HepG2 (cell line): ENCODE data around the gene TESPA1. TPM values are rescaled to one million over a fixed set of nuclear protein-coding genes. Genes with fewer than 3 reads are reported as not detected.

ENCODE experiments used
- ATAC-seq: fragments of 200-7000 bp; cut with Tn5 transposase; 3 replicates; pipeline ENCODE4 v1.9.1; 2020; ENCODE audit warnings: mild to moderate bottlenecking, moderate library complexity
- BruUV-seq: library from RNA; stranded (reverse); fragments of 400-500 nt; replicated peaks from 2 replicates; lab custom pipeline; 2021; lab: Mats Ljungman, UMichigan
- CTCF ChIA-PET: fragments of 300-600 bp; formaldehyde crosslinking; extraction: SDS; loops from one replicate; lab custom pipeline; 2021; ENCODE audit warnings: low total read pairs, inconsistent platforms, low intra/inter-chr PET ratio; lab: Yijun Ruan, JAX
- POLR2A ChIA-PET: fragments of 350-600 bp; sonication (Branson Sonifier 250); formaldehyde crosslinking; loops from one replicate; lab custom pipeline; 2020; ENCODE audit warnings: antibody characterized with exemption, inconsistent platforms; lab: Yijun Ruan, JAX
- DNase-seq: peaks from one replicate; pipeline ENCODE4 v3.0.0-alpha.2; 2015; ENCODE audit warnings: low spot score
- FAIRE-seq: peaks from 3 replicates; lab custom pipeline; 2011; peaks lifted over from hg19 to GRCh38; lab: Jason Lieb, UNC
- H2AFZ ChIP-seq: one replicate; pipeline ENCODE4 v1.6.1; 2011; ENCODE audit warnings: low read length, inconsistent platforms
- H3K27ac ChIP-seq: fragments of 300-600 bp; 3 replicates; pipeline ENCODE4 v1.8.0; 2011; ENCODE audit warnings: mixed run types, mild to moderate bottlenecking, mixed read lengths, low read length, inconsistent platforms; ENCODE audit not compliant: insufficient read depth; ENCODE audit errors: extremely low read length
- H3K27me3 ChIP-seq, 2 experiments: fragments of 200-600 bp in 1 of 2; 2 replicates in 1 of 2; 3 replicates in 1 of 2; pipeline versions ENCODE4 v1.6.0 to v1.8.0; 2011; ENCODE audit warnings: low read length in 2 of 2, mild to moderate bottlenecking in 2 of 2, moderate library complexity in 2 of 2, inconsistent platforms in 1 of 2; ENCODE audit not compliant: insufficient read depth in 2 of 2, control insufficient read depth in 1 of 2
- H3K36me3 ChIP-seq, 2 experiments: fragments of 200-600 bp in 1 of 2; replicated peaks in 1 of 2; 2 replicates in 1 of 2; 3 replicates in 1 of 2; pipeline versions ENCODE4 v1.5.1 to v1.8.0; 2011; ENCODE audit warnings: low read length in 2 of 2, inconsistent platforms in 1 of 2; ENCODE audit not compliant: insufficient read depth in 2 of 2, control insufficient read depth in 1 of 2
- H3K4me1 ChIP-seq: 2 replicates; pipeline ENCODE4 v1.5.1; 2012; ENCODE audit warnings: low read length, inconsistent platforms; ENCODE audit not compliant: insufficient read depth
- H3K4me2 ChIP-seq: 2 replicates; pipeline ENCODE4 v1.6.0; 2011; ENCODE audit warnings: low read depth, low read length, inconsistent platforms
- H3K4me3 ChIP-seq, 3 experiments: fragments of 200-600 bp in 1 of 3; sonication (generic), shearing (Covaris generic) in 1 of 3; replicated peaks in 1 of 3; 2 replicates each; pipeline ENCODE4 v1.5.1; 2011 to 2016; ENCODE audit warnings: low read length in 3 of 3, inconsistent platforms in 2 of 3, low read depth in 2 of 3, mild to moderate bottlenecking in 2 of 3, control low read depth in 1 of 3, mixed read lengths in 1 of 3; ENCODE audit not compliant: insufficient read depth in 1 of 3
- H3K79me2 ChIP-seq: one replicate; pipeline ENCODE4 v1.6.1; 2011; ENCODE audit warnings: low read length, inconsistent platforms; ENCODE audit not compliant: insufficient read depth
- H3K9ac ChIP-seq: 2 replicates; pipeline ENCODE4 v1.6.0; 2011; ENCODE audit warnings: mild to moderate bottlenecking, low read depth, low read length, inconsistent platforms; ENCODE audit not compliant: insufficient read depth
- H3K9me3 ChIP-seq: 2 replicates; pipeline ENCODE4 v1.5.1; 2012; ENCODE audit warnings: mild to moderate bottlenecking, low read length
- H4K20me1 ChIP-seq: 2 replicates; pipeline ENCODE4 v1.6.0; 2011; ENCODE audit warnings: inconsistent platforms, mild to moderate bottlenecking, low read length, moderate library complexity; ENCODE audit not compliant: insufficient read depth
- ATAD3A ChIP-seq: sonication (generic); formaldehyde crosslinking; IDR thresholded peaks from 2 replicates; pipeline ENCODE4 v1.4.0; 2020; ENCODE audit warnings: missing genetic modification reagents
- HNF1B ChIP-seq: sonication (generic); formaldehyde crosslinking; IDR thresholded peaks from 2 replicates; pipeline ENCODE4 v1.5.1; 2020; ENCODE audit warnings: mild to moderate bottlenecking, moderate library complexity, missing genetic modification reagents
- IRF1 ChIP-seq: sonication (generic); formaldehyde crosslinking; IDR thresholded peaks from 2 replicates; pipeline ENCODE4 v1.4.0; 2020; ENCODE audit warnings: low read depth, mild to moderate bottlenecking, missing genetic modification reagents
- MYC ChIP-seq: sonication (generic); formaldehyde crosslinking; IDR thresholded peaks from 2 replicates; pipeline ENCODE4 v1.9.0; 2021; ENCODE audit warnings: missing genetic modification reagents, borderline replicate concordance
- NR2F1 ChIP-seq, 2 experiments: fragments of 450-650 bp in 1 of 2; formaldehyde crosslinking in 1 of 2; IDR thresholded peaks; 2 replicates each; pipeline versions ENCODE4 v1.5.0 to v1.6.1; 2016 to 2020; ENCODE audit warnings: mild to moderate bottlenecking in 1 of 2, missing compliant biosample characterization in 1 of 2, missing genetic modification reagents in 1 of 2, moderate library complexity in 1 of 2
- PLSCR1 ChIP-seq: sonication (generic); formaldehyde crosslinking; IDR thresholded peaks from 2 replicates; pipeline ENCODE4 v1.5.0; 2020; ENCODE audit warnings: missing genetic modification reagents, mild to moderate bottlenecking, borderline replicate concordance
- SMYD3 ChIP-seq: sonication (generic); formaldehyde crosslinking; IDR thresholded peaks from 2 replicates; pipeline ENCODE4 v1.8.1; 2023; ENCODE audit warnings: mild to moderate bottlenecking, missing genetic modification reagents
- SNRNP70 ChIP-seq: fragments of 200-400 bp; formaldehyde crosslinking; IDR thresholded peaks from 2 replicates; pipeline ENCODE4 v1.6.1; 2017; ENCODE audit warnings: mild to moderate bottlenecking, low read depth, low read length, moderate library complexity
- TCF7L2 ChIP-seq: IDR thresholded peaks from 2 replicates; pipeline ENCODE4 v1.6.1; 2011; ENCODE audit warnings: mild to moderate bottlenecking, low read depth, low read length, moderate library complexity
- ZBTB33 ChIP-seq: sonication (generic); formaldehyde crosslinking; IDR thresholded peaks from 2 replicates; pipeline ENCODE4 v1.4.0; 2020; ENCODE audit warnings: missing genetic modification reagents
- ZNF713 ChIP-seq: sonication (generic); formaldehyde crosslinking; IDR thresholded peaks from 2 replicates; pipeline ENCODE4 v1.4.0; 2020; ENCODE audit warnings: mild to moderate bottlenecking, missing genetic modification reagents
- WGBS: methylation state at CpG from one replicate; pipeline ENCODE4 v1.1.6; 2017; ENCODE audit warnings: low lambda C conversion rate; 5-methylcytosine and 5-hydroxymethylcytosine counted together
- in situ Hi-C: cut with HindIII; loops from 2 replicates; pipeline ENCODE4 v1.10.0; 2017; ENCODE audit warnings: low pct_unique_long_range_greater_than_20kb; ENCODE audit not compliant: extremely low pct_ligation_motif_present
- intact Hi-C: fragments of 100-400 bp; cut with micrococcal nuclease; formaldehyde crosslinking; loops from one replicate; pipeline ENCODE4 v1.10.0; 2022; ENCODE audit not compliant: unreplicated experiment
- polyA plus RNA-seq, 8 experiments: library from polyadenylated mRNA; depleted of rRNA in 3 of 8; stranded (reverse) in 7 of 8; unstranded in 1 of 8; fragments of >200 nt; fragmentation: Illumina TruSeq in 4 of 8; extraction: Trizol in 4 of 8; gene quantifications; 2 replicates each; pipeline versions ENCODE4 v1.2.1 to v1.2.3, GENCODE V29; 2011 to 2016; ENCODE audit warnings: low read depth in 4 of 8, missing spikeins in 1 of 8, mixed read lengths in 1 of 8; ENCODE audit not compliant: insufficient read depth in 1 of 8
- total RNA-seq, 5 experiments: library from RNA; depleted of rRNA; stranded (reverse); fragments of >200 nt; fragmentation: Illumina TruSeq; extraction: Trizol; gene quantifications; 2 replicates each; pipeline ENCODE4 v1.2.3, GENCODE V29; 2016; ENCODE audit warnings: low read depth in 1 of 5

Gene TESPA1
- total and polyA plus RNA-seq, 2 of the 13 experiments (the other 11 are each of a cell fraction or from before 2014, with no cell fraction given): not detected

GRCh38 chr12:54998958-54999510, 14.5 kb upstream of the TESPA1 start:
- ATAC-seq: no peak
- Histone ChIP-seq H3K27ac (no peak overlapping the region), H3K27me3 (peaks cover 0 to 21% of the 10 kb centered on the region in 2 experiments; a peak in 3 of 5 replicates), H3K4me1 (no peaks in the 10 kb centered on the region), H3K4me2 (no peak overlapping the region), H3K36me3 (no peaks in the 10 kb centered on the region), H3K9me3 (no peaks in the 10 kb centered on the region), H2AFZ (no peak overlapping the region), H3K79me2 (no peaks in the 10 kb centered on the region), H4K20me1 (no peaks in the 10 kb centered on the region), H3K9ac (no peak overlapping the region), H3K4me3 (no peak overlapping the region)
- 0% methylated on average over 5 of the region's 5 CpGs for WGBS
- ChIA-PET POLR2A (no interaction called here), CTCF (no interaction called here)
- intact Hi-C loops (no loop called here), in situ Hi-C loops (loop anchor here (10.0 kb wide), 1 partner anchor 146 kb away; no protein-coding TSS in a partner anchor)
- no TSS peak for BruUV-seq
- TF ChIP-seq PLSCR1 (CRISPR knock-in tag) (no peak), ATAD3A (no peak)
- no peak for FAIRE-seq
- no peak for DNase-seq

- ATAC-seq: no peak
- no peaks in the 10 kb centered on the region for H3K9me3 ChIP-seq
- no peaks in the 10 kb centered on the region for H4K20me1 ChIP-seq
- H3K4me2 ChIP-seq: no peak overlapping the region
- ChIA-PET CTCF (no interaction called here), POLR2A (no interaction called here)
- H3K27ac ChIP-seq: no peak overlapping the region
- H3K27me3 ChIP-seq: peaks cover 0 to 16% of the 10 kb centered on the region in 2 experiments; a peak in 2 of 5 replicates
- H3K9ac ChIP-seq: no peak overlapping the region
- no peak overlapping the region for H3K4me3 ChIP-seq
- no peak for FAIRE-seq
- intact Hi-C loops (no loop called here), in situ Hi-C loops (loop anchor here (10.0 kb wide), 1 partner anchor 147 kb away; no protein-coding TSS in a partner anchor)
- WGBS: 18% methylated on average over 4 of the region's 4 CpGs
- no peaks in the 10 kb centered on the region for H3K4me1 ChIP-seq
- no peak overlapping the region for H2AFZ ChIP-seq
- H3K36me3 ChIP-seq: no peaks in the 10 kb centered on the region
- no peaks in the 10 kb centered on the region for H3K79me2 ChIP-seq
- BruUV-seq: no TSS peak
- DNase-seq: no peak
- no peak for TF ChIP-seq MYC (CRISPR knock-in tag)
- TF ChIP-seq SNRNP70: no peak
- TF ChIP-seq ZNF713: no peak
- TF ChIP-seq NR2F1 (CRISPR knock-in tag; IDR thresholded peaks at IDR 0.05): no peak
- no peak for TF ChIP-seq ZBTB33 (CRISPR knock-in tag)
- TF ChIP-seq SMYD3 (CRISPR knock-in tag): no peak
- no peak for TF ChIP-seq IRF1
- TF ChIP-seq HNF1B (CRISPR knock-in tag): no peak
- TF ChIP-seq TCF7L2: no peak
Measured at GRCh38 chr12:54997929-54998522, 13.5 kb upstream of the TESPA1 start.
